HG03342 (cell line): ENCODE results near the gene PYHIN1.
"Not testable (repeated sequence)": the region's sequence is repeated elsewhere in the genome, so short reads cannot be mapped to it uniquely, and the experiment has no call there.

Source experiments
- ATAC-seq: cut with Tn5 transposase; IDR thresholded peaks from one replicate; pipeline ENCODE4 v1.9.1; 2021; ENCODE audit warnings: mild to moderate bottlenecking, moderate library complexity; ENCODE audit not compliant: unreplicated experiment

Gene PYHIN1

DNA sequence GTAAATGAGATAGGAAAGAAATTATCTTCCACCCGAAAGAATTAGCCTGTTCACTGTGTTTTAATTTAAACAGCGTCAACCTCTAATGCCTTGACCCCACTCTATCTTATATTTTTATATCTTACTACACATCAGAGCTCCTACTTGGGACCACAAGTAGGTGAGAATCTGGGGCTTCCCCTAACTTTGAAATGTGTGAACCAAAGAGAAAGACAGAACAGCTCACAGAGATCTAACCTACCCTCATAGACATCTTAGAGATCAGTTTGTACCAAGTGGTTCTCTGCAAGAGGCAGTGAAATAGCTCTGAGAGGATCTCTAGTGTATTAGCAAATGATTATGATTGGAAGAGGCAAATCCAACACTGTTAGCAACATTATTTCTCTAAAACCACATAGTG, 47.4 kb downstream of the PYHIN1 start:
- ATAC-seq: no peak

DNA sequence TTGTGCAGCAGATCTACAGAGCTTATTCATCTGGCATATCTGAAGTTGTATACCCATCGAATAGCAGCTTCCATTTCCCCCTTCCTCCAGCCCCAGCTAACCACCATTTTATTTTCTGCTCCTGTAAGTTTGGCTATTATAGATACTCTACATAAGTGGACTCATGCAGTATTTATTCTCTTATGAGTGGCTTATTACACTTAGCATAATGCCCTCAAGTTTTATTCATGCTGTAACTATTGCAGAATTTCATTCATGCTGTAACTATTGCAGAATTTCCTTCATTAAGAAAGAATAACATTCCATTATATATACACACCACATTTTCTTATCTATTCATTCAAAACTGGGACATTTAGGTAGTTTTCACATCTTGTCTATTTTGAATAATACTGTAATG, 47.9 kb downstream of the PYHIN1 start:
- ATAC-seq: no peak

DNA sequence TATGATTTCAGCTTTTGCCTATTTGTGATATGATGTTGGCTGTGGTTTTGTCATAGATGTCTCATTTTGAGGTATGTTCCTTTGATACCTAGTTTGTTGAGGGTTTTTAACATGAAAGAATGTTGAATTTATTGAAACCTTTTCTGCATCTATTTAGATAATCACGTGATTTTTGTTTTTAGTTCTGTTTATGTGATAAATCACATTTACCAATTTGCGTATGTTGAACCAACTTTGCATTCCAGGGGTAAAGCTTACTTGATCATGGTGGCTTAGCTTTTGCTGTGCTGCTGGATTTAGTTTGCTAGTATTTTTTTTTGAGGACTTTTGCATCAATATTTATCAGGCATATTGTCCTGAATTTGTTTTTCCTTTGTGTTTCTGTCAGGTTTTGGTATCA, 51.9 kb downstream of the PYHIN1 start:
- no peak for ATAC-seq

DNA sequence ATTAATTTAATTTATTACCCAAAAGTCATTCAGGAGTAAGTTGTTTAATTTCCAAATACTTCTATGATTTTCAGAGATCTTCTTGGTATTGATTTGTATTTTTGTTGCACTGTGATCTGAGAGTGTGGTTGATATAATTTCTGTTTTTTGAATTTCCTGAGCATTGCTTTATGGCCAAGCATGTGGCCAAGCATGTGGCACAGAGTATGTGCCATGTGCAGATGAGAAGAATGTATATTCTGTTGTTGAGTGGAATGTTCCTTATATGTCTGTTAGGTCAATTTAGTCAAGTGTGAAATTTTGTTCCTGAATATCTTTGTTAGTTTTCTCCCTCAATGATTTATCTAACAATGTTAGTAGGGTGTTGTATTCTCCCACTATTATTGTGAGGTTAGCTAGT, 53.0 kb downstream of the PYHIN1 start:
- ATAC-seq: no peak

DNA sequence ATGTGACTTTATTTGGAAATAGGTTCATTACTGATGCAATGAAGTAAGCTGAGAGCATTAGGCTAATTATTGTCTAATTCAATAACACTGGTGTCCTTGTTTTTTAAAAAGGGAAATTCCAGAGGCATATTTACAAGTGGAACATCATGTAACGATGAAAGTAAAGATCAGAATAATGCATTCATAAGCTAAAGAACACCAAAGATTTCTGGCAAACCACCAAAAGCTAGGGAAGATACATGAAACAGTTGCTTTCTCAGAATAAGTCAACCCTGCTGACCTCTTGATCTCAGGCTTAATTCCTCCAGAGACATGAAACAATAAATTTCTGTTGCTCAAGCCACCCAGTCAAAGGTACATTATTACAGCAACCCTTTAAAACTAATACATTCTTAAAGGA, 58.1 kb downstream of the PYHIN1 start:
- no peak for ATAC-seq

DNA sequence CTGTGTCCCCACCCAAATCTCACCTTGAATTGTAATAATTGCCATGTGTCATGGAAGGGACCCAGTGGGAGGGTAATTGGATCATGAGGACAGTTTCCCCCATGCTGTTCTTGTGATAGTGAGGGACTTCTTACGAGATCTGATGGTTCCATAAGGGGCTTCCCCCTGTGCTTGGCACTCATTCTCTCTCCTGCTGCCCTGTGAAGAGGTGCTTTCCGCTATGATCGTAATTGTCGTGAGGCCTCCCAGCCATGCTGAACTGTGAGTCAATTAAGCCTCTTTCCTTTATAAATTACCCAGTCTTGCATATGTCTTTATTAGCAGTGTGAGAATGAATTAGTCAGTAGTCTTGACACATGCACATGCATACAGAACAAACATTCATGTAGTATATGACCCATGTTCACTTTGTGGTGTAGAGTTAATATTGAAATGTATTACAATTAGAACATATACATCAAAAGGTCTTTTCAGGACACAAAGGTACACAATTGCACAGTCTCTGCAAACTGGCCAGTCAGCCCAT, 61.5 kb downstream of the PYHIN1 start:
- no peak for ATAC-seq

DNA sequence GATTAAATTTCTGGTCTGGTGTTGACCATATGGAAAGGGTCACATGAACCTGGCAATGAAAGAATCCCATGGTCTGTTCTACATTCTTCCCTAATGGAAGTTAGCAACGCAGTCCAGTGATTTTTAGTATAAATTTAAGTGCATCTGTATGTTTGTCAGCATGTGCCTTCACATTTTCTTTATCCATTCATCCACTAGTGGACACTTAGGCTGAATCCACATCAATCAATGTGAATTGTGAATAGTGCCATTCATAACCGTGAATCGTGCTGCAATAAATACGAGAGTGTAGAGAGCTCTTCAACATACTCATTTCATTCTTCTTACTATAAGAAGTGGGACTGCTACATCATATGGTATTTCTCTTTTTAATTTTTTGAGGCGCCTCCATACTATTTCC, 65.6 kb downstream of the PYHIN1 start:
- no peak for ATAC-seq

DNA sequence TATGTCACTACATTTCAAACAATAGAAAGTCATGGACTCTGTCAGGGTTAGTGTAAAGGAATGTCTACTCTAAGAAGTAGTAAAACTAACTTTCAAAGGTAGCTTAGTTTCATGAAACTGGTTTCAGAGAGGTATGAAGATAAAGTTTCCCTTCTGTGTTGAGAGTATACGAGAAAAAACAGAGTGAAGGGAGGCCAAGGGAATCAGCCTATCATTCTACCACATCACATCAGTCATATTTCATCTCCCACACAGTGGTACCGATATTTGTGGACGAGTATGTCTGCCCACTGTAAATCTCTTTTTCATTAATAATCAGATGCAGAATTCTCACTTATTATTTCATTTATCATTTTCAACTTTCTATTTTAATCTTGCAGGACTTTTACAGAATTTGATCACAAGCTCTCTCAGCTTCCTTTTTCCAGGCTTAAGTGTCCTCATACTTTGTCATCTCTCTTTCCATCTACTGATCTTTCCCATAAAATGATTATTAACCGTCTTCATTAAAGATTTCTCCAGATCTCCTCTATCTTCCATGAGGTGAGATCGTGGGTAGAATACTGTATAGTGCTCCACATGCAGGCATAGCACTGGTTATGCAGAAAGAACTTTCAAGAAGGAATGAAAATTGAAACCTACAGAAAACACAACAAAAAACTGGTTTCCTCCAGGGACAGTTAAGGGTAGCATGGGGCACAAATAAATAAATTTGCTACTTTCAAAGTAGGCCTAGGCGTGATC, 66.9 kb downstream of the PYHIN1 start:
- ATAC-seq: peak; percentile 11

DNA sequence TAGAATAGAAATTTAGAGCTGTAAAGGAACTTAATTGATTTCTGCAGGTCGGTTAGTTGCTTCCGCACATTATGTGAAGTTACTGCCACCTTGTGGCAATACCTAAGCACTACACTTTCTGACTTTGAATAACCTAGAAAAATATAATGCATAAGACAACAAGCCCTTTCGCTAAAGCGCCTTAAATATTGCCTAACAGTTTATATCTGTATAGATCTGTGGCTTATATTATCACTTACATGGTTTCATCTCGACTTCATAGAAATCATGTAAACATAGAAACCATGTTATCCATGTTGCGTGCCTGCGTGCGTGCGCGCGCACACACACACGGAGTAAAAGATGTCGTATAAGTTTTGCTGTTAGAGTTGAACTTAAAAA, 67.4 kb downstream of the PYHIN1 start:
- ATAC-seq: peak; percentile 54

DNA sequence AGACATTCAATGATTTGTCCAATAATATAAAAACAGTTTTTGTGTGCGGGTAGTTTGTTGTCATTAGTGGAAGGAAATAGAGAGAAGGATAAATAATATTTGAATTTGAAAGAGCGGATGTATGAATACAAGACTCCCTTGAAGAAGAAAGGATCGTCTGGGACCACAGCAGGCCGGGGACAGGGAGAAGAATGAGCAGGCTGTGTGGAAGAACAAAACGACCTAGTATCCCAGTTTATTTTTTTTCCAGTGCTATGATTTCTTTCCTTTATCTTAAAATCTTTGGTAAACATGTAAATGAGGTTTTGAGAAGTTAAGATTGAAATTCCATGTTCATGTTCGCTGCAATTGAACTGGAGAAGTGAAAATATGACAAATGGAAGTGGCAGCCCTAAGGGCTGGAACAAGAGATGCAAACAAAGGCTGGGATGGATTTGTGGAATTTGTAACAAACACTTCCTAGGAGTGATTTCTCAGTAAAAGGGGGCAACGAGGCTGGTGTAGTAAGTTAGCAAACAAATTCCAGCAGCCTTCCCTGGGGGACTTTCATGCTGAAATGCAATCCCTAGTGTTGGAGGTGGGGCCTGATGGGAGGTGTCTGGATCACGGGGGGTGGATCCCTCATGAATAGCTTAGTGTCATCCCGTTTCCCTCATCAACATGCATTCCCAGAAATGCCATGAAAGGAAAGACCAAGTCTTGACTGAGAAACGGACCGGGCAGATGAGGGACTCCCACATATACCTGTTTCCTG, 68.1 kb downstream of the PYHIN1 start:
- ATAC-seq: no peak

DNA sequence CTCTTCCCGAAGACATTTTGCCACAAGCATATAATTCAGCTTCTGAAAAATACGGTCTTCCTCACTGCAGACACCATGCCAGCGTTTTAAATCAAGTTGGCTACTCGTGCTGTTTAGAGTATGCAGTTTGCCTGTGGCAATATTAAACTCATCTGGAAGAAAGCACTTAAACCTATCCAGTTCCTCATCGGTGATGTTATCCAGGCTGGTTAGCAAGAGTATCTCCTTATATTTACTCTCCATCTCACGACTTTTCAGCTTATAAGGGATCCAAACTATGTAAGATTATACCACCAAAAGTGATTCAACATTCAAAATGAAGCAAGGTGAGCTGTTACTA, 68.7 kb downstream of the PYHIN1 start:
- ATAC-seq: no peak

DNA sequence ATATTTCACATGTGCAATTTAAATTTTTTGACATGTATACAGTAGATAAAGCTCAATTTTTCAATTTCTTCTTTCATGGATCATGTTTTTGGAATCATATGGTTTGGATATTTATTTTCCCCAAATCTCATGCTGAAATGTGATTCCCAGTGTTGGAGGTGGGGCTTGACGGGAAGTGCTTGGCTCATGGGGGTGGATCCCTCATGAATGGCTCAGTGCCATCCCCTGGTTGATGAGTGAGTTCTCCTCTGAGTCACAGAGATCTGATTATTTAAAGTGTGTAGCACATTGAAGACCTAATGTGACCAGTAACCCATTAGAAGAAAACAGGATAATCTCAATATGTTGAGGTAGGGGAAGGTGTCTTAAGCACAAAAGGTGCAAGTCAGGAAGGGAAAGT, 69.3 kb downstream of the PYHIN1 start:
- ATAC-seq: no peak

DNA sequence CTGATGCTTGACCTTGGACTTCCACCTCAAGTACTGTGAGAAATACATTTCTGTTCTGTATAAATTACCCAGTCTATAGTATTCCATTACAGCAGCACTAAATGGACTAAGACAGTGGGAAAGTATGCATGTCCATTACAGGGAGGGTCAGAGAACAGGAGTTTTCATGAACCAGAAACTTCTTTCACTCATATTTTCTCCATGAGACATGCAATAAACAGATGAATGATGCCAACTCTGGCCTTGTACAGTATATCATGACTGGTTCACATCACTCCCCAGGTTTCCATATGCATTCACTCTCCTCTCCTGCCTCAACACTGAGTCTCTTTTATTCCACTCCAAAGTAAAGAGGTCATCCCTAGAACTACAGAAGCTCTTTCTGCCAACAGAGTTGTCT, 73.8 kb downstream of the PYHIN1 start:
- no peak for ATAC-seq

DNA sequence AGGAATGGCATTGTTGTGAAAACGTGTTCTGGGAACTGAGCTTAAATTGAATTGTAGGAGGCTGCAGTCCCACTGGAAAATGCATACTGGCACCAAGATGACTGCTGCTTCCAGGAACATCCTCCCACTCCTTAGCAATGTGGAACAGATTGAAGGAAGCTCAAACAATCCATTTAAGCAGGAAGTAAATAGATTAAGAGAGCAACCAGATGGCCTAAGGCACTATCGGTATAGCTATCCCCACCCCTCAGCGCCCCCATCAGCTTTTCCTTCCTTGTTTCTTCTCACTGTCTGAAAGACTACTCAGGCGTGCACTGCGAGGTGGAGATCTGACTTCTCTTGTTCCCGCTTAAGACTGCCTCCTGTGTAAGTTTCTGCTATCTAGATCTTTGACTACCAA, 74.3 kb downstream of the PYHIN1 start:
- ATAC-seq: no peak

DNA sequence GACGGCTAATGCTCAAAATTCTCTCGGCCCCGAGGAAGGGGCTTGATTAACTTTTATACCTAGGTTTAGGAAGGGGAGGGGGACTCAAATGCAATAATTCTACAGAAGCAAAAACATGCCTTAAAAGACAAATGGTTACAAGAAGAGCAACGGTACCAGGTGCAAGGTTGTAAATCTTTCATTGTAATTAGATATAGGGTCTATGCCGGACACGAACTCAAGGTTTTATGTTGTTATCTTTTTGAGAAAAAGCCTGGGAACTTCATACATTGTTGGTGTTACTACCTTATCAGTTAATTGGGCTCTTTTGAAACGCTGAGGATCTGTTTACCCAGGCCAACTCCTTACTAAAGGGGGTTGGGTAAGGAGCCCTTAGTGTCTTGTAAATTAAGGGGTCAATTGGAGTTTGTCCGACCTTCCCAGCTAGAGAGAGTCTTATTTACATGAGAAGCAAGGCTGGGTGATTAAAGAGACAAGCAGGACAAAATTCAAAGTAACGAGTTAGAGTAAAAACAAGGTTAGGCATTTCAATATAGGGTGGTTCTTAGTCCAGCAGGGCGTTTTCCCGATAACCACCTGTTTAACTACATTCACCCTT, 75.0 kb downstream of the PYHIN1 start:
- ATAC-seq: not testable (repeated sequence)

DNA sequence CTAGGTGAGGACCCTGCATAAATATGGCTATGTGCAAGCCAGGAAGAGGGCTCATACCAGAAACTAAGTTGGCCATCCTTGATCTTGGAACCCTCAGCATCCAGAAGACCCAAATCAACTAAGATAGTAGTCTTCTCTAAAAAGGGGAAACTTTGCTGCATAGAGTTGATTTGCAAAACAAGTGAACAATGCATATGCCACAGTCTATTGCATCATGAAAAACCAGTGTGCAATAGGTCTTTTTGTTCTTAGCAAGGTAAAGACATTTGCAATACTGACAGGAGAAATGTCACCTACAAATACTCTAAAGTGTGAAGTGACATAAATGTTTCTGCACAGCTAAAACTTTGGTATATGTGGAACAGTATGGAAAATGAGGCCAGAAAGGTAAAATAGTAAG, 76.4 kb downstream of the PYHIN1 start:
- no peak for ATAC-seq

DNA sequence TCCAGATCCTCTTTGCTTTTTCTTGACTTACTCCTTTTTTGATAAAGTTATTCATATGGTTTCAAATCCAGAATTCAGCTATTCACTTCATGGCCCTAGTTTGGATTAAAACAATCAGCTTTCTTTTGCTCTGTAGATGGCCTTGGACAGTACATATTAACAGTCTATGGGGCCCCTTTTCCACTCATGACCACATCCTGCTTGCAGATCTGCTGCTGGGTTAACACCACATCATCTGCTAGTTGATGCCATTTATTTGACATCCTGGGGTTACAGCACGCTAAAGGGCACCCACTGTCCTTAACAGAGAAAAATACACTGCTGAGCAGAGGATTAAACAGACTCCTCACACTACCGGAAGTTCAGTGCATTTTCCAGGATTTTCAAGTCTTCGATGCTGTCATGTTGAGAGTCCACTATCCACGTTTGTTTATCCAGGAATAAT, 77.4 kb downstream of the PYHIN1 start:
- ATAC-seq: peak; percentile 79

DNA sequence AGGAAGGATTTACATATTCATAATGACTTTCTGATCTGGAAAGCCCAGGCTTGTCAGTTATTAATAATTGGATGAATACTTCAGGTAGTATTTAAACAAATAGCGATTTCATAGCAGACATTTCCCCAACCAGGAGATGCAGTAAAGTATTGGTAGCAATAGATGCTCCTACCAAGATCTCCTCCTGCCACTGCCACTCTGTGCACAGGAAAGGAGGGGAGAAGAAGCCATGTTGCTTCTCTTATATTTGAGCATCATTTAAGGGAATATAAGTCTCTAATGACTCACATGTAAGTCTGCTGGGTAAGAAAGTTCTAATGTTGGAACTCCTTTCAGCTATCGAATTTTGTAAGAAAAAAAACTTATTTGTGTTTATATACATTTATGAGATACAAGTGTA, 77.9 kb downstream of the PYHIN1 start:
- no peak for ATAC-seq

DNA sequence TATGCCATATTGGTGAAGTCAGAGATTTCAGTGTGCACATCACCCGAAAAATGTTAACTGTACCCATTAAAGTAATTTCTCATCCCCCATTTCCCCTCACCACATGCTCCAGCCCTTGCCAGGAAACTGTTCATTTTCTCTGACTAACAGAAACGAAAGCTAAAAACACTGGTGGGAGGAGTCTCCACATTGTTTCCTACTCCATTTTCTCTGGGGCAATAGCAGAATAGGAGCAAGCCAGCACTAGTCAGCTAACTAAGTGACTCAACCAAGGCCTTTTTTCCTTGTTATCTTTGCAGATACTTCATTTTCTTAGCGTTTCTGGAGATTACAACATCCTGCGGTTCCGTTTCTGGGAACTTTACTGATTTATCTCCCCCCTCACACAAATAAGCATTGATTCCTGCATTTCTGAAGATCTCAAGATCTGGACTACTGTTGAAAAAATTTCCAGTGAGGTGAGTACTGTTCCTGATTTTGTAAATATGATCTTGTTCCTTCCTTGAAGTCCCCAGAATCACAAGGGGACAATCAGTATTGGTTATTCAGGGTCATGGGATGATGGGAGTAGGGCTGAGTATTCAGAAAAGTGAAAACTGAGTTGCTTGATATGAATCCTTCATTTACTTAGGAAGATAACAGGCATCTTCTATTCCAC, 78.5 kb downstream of the PYHIN1 start, which contains the start of gene IFI16:
Gene IFI16 (plus strand): TSS at position 204 of the 658 bp plus-strand sequence. CDS start 4,774 bp downstream, outside the sequence.
- peak; percentile 71 for ATAC-seq

DNA sequence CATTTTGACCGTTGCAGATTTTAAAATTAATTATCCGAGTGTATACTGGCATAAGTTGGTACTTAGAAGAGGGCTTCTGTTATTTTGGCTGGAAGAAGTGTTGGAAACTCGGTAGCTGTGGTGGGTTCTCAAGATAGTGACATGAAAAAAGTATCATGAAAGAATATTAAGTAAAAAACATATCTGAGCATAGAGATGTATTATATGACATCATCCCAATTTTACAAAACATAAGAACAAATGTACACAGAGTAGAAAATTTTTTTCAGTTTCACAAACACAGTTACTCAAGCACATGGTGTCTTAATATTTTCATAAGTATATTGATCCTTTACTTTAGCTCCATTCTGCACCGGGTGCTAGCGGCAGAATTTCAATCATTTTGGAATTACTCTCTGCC, 79.0 kb downstream of the PYHIN1 start:
- ATAC-seq: no peak

DNA sequence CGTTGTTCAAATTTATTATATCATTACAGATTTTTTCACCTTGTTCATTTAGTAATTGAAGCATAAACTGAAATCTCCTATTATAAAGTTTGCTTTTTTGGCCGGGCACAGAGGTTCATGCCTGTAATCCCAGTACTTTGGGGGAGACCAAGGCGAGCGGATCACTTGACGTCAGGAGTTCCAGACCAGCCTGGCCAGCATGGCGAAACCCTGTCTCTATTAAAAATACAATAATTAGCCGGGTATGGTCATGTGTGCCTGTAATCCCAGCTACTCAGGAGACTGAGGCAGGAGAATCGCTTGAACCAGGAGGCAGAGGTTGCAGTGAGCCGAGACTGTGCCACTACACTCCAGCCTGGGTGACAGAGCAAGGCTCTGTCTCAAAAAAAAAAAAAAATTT, 79.6 kb downstream of the PYHIN1 start:
- not testable (repeated sequence) for ATAC-seq
